Lower leg skin (tissue), 3 donors: ENCODE data around the gene KIF13A.

Experiments
- POLR2A ChIP-seq, 2 donors: fragments of 450-650 bp; IDR thresholded peaks; one replicate each; pipeline ENCODE4 v1.6.1; 2016 to 2017; ENCODE audit warnings: antibody characterized with exemption in 2 of 2, mild to moderate bottlenecking in 1 of 2, moderate library complexity in 1 of 2
- TF ChIP-seq, protein P1 (sequence below), 3 donors: fragments of 450-650 bp; IDR thresholded peaks; one replicate each; pipeline ENCODE4 v1.5.1; 2016; ENCODE audit warnings: antibody characterized with exemption in 3 of 3, mild to moderate bottlenecking in 3 of 3, moderate library complexity in 2 of 3

DNA sequence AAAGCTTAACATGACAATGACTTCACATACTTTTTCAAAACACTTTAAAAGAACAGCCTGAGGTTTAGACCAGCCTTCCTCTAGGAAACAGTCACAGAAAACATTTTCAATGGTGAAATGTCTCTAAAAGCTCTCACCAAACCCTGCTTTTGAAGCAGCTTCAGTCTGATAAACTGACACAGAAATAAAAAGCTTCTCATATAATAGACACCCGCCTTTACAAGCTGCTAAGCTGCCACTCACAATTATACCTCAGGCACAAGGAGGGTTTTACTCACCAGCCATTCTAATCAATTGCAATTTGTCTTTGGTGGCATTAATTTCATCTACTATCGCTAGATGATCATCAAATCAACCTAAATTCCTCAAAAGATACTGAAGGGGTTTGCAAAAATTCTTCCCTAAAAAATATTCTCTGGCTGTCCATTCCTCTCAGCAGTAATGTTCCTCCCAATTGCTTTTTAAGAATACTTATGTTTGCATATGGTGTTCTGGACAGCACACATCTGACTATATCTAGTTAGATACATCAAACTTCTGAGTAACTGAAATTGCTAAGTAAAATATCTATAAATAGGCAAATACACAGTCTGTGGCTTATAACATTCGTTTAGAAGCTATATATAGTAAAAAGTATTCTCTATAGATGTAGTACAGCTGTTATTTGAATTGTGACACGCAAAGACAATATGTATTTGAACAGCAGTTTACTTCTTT lies 29.4 kb downstream of the KIF13A start:
- TF ChIP-seq POLR2A (IDR thresholded peaks at IDR 0.05): no peak
- TF ChIP-seq, protein P1, sequence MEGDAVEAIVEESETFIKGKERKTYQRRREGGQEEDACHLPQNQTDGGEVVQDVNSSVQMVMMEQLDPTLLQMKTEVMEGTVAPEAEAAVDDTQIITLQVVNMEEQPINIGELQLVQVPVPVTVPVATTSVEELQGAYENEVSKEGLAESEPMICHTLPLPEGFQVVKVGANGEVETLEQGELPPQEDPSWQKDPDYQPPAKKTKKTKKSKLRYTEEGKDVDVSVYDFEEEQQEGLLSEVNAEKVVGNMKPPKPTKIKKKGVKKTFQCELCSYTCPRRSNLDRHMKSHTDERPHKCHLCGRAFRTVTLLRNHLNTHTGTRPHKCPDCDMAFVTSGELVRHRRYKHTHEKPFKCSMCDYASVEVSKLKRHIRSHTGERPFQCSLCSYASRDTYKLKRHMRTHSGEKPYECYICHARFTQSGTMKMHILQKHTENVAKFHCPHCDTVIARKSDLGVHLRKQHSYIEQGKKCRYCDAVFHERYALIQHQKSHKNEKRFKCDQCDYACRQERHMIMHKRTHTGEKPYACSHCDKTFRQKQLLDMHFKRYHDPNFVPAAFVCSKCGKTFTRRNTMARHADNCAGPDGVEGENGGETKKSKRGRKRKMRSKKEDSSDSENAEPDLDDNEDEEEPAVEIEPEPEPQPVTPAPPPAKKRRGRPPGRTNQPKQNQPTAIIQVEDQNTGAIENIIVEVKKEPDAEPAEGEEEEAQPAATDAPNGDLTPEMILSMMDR (IDR thresholded peaks at IDR 0.05): no peak
